Epithelial cell of esophagus (primary cell): ENCODE data around the gene TDRD12.
A peak's percentile ranks its signal among the peaks of the same experiment; 100 is the strongest.
"Not testable (repeated sequence)": the region's sequence is repeated elsewhere in the genome, so short reads cannot be mapped to it uniquely, and the experiment has no call there.

Experiments
- DNase-seq: peaks from one replicate; pipeline ENCODE4 v3.0.0; 2010; ENCODE audit warnings: low read depth
- H3K4me3 ChIP-seq: 2 replicates; pipeline ENCODE4 v1.5.1; 2011; ENCODE audit warnings: mild to moderate bottlenecking, low read length, control low read depth
- TF ChIP-seq, protein P1 (sequence below): IDR thresholded peaks from 2 replicates; pipeline ENCODE4 v1.5.1; 2011; ENCODE audit warnings: low read depth, mild to moderate bottlenecking, low read length, control low read depth, inconsistent platforms; ENCODE audit not compliant: insufficient read depth; ENCODE audit errors: missing control alignments

Gene TDRD12

DNA sequence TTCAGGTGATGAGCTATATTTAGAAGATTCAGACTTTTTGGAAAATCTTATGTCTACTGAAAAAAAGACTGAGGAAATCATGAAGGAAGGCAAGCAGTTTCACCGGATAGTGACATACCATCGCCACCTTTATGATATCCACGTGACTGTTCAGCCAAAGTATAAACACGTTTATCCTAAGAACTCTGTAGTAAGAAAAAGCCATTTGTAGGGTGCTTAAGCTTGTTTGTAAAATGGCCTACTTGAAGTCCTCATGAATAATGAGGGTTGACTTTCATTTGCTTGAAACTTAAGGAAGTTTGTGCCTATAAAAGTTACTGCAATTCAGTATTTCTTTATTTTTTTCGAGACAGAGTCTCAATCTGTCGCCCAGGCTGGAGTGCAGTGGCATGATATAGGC, 7.8 kb upstream of the TDRD12 start:
- TF ChIP-seq, protein P1, sequence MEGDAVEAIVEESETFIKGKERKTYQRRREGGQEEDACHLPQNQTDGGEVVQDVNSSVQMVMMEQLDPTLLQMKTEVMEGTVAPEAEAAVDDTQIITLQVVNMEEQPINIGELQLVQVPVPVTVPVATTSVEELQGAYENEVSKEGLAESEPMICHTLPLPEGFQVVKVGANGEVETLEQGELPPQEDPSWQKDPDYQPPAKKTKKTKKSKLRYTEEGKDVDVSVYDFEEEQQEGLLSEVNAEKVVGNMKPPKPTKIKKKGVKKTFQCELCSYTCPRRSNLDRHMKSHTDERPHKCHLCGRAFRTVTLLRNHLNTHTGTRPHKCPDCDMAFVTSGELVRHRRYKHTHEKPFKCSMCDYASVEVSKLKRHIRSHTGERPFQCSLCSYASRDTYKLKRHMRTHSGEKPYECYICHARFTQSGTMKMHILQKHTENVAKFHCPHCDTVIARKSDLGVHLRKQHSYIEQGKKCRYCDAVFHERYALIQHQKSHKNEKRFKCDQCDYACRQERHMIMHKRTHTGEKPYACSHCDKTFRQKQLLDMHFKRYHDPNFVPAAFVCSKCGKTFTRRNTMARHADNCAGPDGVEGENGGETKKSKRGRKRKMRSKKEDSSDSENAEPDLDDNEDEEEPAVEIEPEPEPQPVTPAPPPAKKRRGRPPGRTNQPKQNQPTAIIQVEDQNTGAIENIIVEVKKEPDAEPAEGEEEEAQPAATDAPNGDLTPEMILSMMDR: no peak
- no peak for DNase-seq
- no peak overlapping the region for H3K4me3 ChIP-seq

DNA sequence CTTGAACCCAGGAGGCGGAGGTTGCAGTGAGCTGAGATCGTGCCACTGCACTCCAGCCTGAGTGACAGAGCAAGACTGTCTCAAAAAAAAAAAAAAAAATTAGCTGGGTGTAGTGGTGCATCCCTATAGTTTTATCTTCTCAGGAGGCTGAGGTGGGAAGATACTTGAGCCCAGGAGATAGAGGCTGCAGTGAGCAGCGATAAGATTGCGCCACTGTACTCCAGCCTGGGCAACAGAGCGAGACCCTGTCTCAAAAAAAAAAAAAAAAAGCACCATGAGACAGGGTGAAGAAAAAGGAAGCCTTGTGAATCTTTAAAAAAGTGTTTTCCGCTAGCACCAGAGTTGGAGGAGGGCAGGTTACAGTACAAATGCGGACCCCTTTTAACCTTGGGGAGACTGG, 3.4 kb upstream of the TDRD12 start:
- DNase-seq, H3K4me3 ChIP-seq: not testable (repeated sequence)

DNA sequence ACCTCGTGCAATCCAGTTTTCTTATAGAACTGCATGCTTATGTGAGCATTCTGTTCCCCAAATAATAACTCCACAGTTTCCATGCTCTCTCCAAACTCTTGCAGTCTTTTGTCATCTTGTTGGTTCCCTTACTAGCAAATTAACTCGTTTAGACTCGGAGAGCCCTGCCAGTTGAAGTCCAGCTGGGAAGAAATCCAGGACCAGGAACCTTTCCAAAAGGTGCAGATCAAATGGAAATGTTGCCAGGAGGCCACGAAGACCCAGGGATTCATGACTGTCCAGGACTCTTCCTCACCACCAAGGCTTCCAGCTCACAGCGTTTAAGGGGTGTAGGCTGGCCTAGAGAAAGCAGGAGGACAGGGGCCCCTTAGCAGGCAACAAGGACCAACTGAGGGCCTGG, 2.1 kb upstream of the TDRD12 start:
- no peak for DNase-seq
- no peak overlapping the region for H3K4me3 ChIP-seq
- TF ChIP-seq, protein P1: no peak

DNA sequence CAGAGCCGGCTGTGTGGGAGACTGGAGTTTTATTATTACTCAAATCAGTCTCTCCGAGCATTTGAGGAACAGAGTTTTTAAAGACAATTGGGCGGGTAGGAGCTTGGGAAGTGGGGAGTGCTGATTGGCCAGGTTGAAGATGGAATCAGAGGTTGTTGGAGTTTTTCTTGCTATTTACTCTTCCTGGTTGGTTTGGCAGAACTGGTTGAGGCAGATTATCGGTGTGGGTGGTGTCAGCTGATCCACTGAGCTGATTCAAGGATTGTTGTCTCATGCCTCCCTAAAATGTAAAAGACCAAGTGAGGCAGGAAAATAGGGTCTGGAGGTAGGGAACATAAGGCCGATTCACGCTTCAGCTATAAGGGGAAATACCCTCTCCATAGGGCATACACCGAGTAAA, 1.3 kb upstream of the TDRD12 start:
- TF ChIP-seq, protein P1: no peak
- no peak overlapping the region for H3K4me3 ChIP-seq

DNA sequence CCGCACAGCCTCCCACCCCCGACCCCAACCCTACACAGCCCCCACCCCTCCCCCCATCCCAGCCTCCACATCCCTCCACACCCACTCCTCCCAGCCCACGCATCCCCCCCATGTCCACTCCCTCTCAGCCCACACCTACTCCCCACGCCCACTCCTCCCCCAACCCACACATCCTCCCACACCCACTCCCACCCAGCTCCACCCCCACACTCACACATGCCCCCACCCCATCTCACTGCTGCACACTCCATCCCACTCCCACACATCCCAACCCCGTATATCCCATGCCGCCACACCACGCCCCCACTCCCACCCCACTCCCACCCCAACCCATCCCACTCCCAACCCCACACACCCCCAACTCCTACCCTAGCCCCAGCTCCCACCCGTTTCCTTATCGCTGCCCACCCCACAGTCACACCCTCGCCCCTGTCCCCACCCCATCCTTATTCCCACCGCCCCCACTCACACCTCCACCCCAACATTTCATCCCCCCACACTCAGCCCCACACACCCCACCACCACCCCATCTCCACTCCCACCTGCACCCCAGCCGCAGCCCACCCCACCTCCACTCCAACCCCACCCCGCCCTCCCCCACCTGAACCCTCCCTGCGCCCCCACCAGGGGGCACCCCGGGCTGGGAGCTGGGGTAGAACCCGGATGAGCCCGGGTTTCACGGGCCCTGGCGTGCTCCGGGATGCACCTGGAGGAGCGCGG, 809 bp downstream of the TDRD12 start:
- TF ChIP-seq, protein P1: no peak
- H3K4me3 ChIP-seq: no peak overlapping the region
- DNase-seq: no peak

More for the DNA sequence above, 1.3 kb upstream of the TDRD12 start:
- DNase-seq: peak; percentile 72

DNA sequence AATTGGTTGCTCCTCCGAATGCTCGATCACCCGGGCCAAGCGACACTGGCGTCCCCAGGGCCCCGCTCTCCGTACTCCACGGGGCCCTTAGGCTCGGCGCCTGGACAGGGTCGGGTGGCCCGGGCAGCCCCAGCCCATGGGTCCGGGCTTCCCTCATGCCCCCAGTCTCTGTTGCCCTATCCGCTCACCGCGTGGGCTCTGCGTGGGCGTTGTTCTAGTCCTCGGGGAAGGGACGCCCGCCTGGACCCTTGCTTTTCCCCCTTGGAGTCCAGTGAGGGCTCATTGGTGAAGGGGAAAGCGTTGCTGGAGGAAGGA, 1.3 kb downstream of the TDRD12 start:
- DNase-seq: no peak
- TF ChIP-seq, protein P1: no peak
- no peak overlapping the region for H3K4me3 ChIP-seq

DNA sequence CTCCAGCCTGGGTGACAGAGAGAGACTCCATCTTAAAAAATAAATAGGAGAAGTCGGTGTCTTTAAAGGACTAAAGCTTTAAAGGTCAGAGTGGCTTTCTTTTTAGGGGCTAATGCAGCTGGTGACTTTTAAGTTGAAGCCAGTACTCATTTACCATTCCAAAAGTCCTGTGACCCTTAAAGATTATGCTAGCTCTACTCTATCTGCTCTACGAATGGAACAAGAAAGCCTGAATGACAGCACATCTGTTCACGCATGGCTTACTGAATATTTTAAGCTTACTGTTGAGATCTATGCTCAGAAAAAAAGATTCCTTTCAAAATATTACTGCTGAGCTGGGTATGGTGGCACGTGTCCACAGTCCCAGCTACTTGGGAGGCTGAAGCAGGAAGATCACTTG, 16.4 kb downstream of the TDRD12 start:
- no peak overlapping the region for H3K4me3 ChIP-seq
- TF ChIP-seq, protein P1: no peak
- DNase-seq: no peak
